DND-41 (cell line): ENCODE data around the gene ABHD12B.

Experiments used
- ATAC-seq: fragments of 200-7000 bp; cut with Tn5 transposase; 3 replicates; pipeline ENCODE4 v1.9.1; 2021; ENCODE audit warnings: low read depth; ENCODE audit not compliant: insufficient read depth
- DNase-seq: peaks from one replicate; pipeline ENCODE4 v3.0.0-alpha.2; 2020
- H2AFZ ChIP-seq: 2 replicates; pipeline ENCODE4 v1.6.0; 2012; ENCODE audit warnings: low read depth, low read length
- H3K27ac ChIP-seq: 2 replicates; pipeline ENCODE4 v1.5.1; 2012; ENCODE audit warnings: low read length, inconsistent platforms
- H3K27me3 ChIP-seq: fragments of 200-600 bp; sonication (generic); 2 replicates; pipeline ENCODE4 v1.6.0; 2012; ENCODE audit warnings: low read length, mild to moderate bottlenecking, inconsistent platforms; ENCODE audit not compliant: insufficient read depth, poor library complexity
- H3K36me3 ChIP-seq: 2 replicates; pipeline ENCODE4 v1.5.1; 2012; ENCODE audit warnings: low read length, inconsistent platforms; ENCODE audit not compliant: insufficient read depth
- H3K4me1 ChIP-seq: 2 replicates; pipeline ENCODE4 v1.5.1; 2012; ENCODE audit warnings: mild to moderate bottlenecking, low read length; ENCODE audit not compliant: insufficient read depth
- H3K4me2 ChIP-seq: 2 replicates; pipeline ENCODE4 v1.6.0; 2012; ENCODE audit warnings: mild to moderate bottlenecking, moderate library complexity, low read length, inconsistent platforms; ENCODE audit not compliant: insufficient read depth
- H3K4me3 ChIP-seq, 2 experiments: fragments of 200-600 bp in 1 of 2; shearing (Covaris generic) in 1 of 2; 2 replicates each; pipeline ENCODE4 v1.5.1; 2012 to 2016; ENCODE audit warnings: inconsistent platforms in 2 of 2, low read length in 2 of 2, mild to moderate bottlenecking in 2 of 2, low read depth in 1 of 2, moderate library complexity in 1 of 2
- H3K79me2 ChIP-seq: 2 replicates; pipeline ENCODE4 v1.6.0; 2012; ENCODE audit warnings: low read length, inconsistent platforms; ENCODE audit not compliant: insufficient read depth
- H3K9ac ChIP-seq: 2 replicates; pipeline ENCODE4 v1.6.0; 2012; ENCODE audit warnings: low read depth, mild to moderate bottlenecking, inconsistent platforms, low read length, moderate library complexity
- H3K9me3 ChIP-seq: 2 replicates; pipeline ENCODE4 v1.5.1; 2012; ENCODE audit warnings: low read length, moderate library complexity, mild to moderate bottlenecking, inconsistent platforms; ENCODE audit not compliant: insufficient read depth, severe bottlenecking
- H4K20me1 ChIP-seq: 2 replicates; pipeline ENCODE4 v1.6.0; 2012; ENCODE audit warnings: low read length; ENCODE audit not compliant: insufficient read depth
- EZH2 ChIP-seq: IDR thresholded peaks from 3 replicates; pipeline ENCODE4 v1.6.1; 2012; ENCODE audit warnings: borderline replicate concordance, low read depth, mild to moderate bottlenecking, moderate library complexity, low read length, inconsistent platforms; ENCODE audit not compliant: severe bottlenecking
- TF ChIP-seq, protein P1 (sequence below): IDR thresholded peaks from 2 replicates; pipeline ENCODE4 v1.5.1; 2012; ENCODE audit warnings: borderline replicate concordance, low read length, moderate library complexity, mild to moderate bottlenecking; ENCODE audit not compliant: poor library complexity, severe bottlenecking; ENCODE audit errors: extremely low read depth

ABHD12B gene

DNA sequence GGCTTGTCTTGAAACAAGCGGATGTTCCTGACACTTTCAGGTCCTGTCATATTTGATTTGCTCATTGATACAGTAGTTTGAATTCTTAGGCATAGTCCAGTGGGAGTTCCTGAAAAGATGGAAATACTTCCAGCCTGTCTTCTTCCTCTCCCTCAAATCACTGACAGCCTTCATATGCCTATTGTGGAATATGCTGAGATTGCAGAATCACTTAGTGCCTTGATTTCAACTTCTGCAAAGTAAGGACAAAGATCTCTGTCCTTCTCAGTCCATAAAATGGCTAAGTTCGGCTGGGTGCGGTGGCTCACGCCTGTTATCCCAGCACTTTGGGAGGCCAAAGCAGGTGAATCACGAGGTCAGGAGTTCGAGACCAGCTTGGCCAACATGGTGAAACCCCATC, 79.2 kb downstream of the ABHD12B start:
- H3K79me2 ChIP-seq = no peaks in the 10 kb centered on the region
- H2AFZ ChIP-seq = no peak overlapping the region
- no peak for DNase-seq
- TF ChIP-seq, protein P1, sequence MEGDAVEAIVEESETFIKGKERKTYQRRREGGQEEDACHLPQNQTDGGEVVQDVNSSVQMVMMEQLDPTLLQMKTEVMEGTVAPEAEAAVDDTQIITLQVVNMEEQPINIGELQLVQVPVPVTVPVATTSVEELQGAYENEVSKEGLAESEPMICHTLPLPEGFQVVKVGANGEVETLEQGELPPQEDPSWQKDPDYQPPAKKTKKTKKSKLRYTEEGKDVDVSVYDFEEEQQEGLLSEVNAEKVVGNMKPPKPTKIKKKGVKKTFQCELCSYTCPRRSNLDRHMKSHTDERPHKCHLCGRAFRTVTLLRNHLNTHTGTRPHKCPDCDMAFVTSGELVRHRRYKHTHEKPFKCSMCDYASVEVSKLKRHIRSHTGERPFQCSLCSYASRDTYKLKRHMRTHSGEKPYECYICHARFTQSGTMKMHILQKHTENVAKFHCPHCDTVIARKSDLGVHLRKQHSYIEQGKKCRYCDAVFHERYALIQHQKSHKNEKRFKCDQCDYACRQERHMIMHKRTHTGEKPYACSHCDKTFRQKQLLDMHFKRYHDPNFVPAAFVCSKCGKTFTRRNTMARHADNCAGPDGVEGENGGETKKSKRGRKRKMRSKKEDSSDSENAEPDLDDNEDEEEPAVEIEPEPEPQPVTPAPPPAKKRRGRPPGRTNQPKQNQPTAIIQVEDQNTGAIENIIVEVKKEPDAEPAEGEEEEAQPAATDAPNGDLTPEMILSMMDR = no peak
- TF ChIP-seq EZH2 = no peak
- no peaks in the 10 kb centered on the region for H3K9me3 ChIP-seq
- no peak overlapping the region for H3K4me3 ChIP-seq
- H3K36me3 ChIP-seq = no peaks in the 10 kb centered on the region
- H4K20me1 ChIP-seq = no peaks in the 10 kb centered on the region
- H3K27me3 ChIP-seq = no peaks in the 10 kb centered on the region
- peaks cover 7% of the 10 kb centered on the region for H3K4me1 ChIP-seq
- no peak overlapping the region for H3K4me2 ChIP-seq
- H3K27ac ChIP-seq = no peak overlapping the region
- ATAC-seq = no peak
- no peak overlapping the region for H3K9ac ChIP-seq

DNA sequence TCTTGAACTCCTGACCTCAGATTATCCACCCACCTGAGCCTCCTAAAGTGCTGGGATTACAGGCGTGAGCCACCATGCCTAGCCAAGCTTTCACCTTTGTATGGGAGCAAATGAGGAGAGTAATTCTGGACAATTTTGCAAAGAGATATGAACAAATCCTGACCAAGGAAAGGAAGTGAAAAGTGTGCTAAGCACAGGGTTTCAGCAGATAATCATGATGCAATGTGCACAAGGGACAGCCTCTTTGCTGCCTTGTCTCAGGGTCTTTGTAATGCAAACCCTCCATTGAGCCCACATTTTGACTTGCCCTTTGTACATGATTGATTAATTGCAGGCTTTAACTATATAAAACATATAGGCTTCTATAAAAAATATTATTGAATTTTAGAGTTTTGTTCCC, 81.6 kb downstream of the ABHD12B start:
- Histone ChIP-seq H3K4me3 (no peak overlapping the region), H2AFZ (no peak overlapping the region), H3K36me3 (no peaks in the 10 kb centered on the region), H3K79me2 (no peaks in the 10 kb centered on the region), H3K9me3 (no peaks in the 10 kb centered on the region), H3K4me2 (no peak overlapping the region), H3K4me1 (peaks cover 7% of the 10 kb centered on the region), H3K27ac (no peak overlapping the region), H3K9ac (no peak overlapping the region), H4K20me1 (no peaks in the 10 kb centered on the region), H3K27me3 (no peaks in the 10 kb centered on the region)
- ATAC-seq = no peak
- no peak for TF ChIP-seq EZH2
- TF ChIP-seq, protein P1 = no peak
- no peak for DNase-seq
